K562 (cell line): ENCODE data around the gene CSF1R. TPM values are rescaled to one million over a fixed set of nuclear protein-coding genes. Genes with fewer than 3 reads are reported as not detected.

Source experiments
- ATAC-seq: fragments of 200-7000 bp; cut with Tn5 transposase; 3 replicates; pipeline ENCODE4 v1.9.1; 2020; ENCODE audit warnings: moderate library complexity
- BruUV-seq: library from RNA; stranded (reverse); fragments of 400-500 nt; replicated peaks from 2 replicates; lab custom pipeline; 2021; lab: Mats Ljungman, UMichigan
- CTCF ChIA-PET: fragments of 300-600 bp; formaldehyde crosslinking; extraction: SDS; loops from one replicate; lab custom pipeline; 2021; ENCODE audit warnings: low intra/inter-chr PET ratio; lab: Yijun Ruan, JAX
- POLR2A ChIA-PET: fragments of 300-600, 350-650 bp; sonication (Branson Sonifier 250); formaldehyde crosslinking; extraction: SDS; loops from one replicate; lab custom pipeline; 2021; ENCODE audit warnings: antibody characterized with exemption, inconsistent platforms; lab: Yijun Ruan, JAX
- DNase-seq, 4 experiments: peaks; one replicate each; pipeline versions ENCODE4 v3.0.0 to v3.0.0-alpha.2; 2011 to 2018; ENCODE audit warnings: low spot score in 3 of 4, mixed read lengths in 3 of 4; ENCODE audit errors: extremely low read depth in 1 of 4
- FAIRE-seq: peaks from 2 replicates; lab custom pipeline; 2011; peaks lifted over from hg19 to GRCh38; lab: Jason Lieb, UNC
- H2AFZ ChIP-seq: 2 replicates; pipeline ENCODE4 v1.6.0; 2011; ENCODE audit warnings: low read depth, low read length, control low read depth, inconsistent platforms
- H3K27ac ChIP-seq: fragments of 200-600 bp; 3 replicates; pipeline ENCODE4 v1.8.0; 2011; ENCODE audit warnings: low read depth, mild to moderate bottlenecking, control low read depth, inconsistent platforms, low read length, moderate library complexity, mixed read lengths; ENCODE audit errors: extremely low read depth
- H3K27me3 ChIP-seq, 2 experiments: fragments of 300-600 bp in 1 of 2; 2 replicates in 1 of 2; 3 replicates in 1 of 2; pipeline versions ENCODE4 v1.6.0 to v1.8.0; 2011; ENCODE audit warnings: inconsistent platforms in 2 of 2, low read length in 2 of 2, mild to moderate bottlenecking in 1 of 2, mixed read lengths in 1 of 2, moderate library complexity in 1 of 2; ENCODE audit not compliant: control insufficient read depth in 2 of 2, insufficient read depth in 2 of 2
- H3K36me3 ChIP-seq: fragments of 300-600 bp; 3 replicates; pipeline ENCODE4 v1.8.0; 2011; ENCODE audit warnings: mild to moderate bottlenecking, low read length, inconsistent platforms; ENCODE audit not compliant: control insufficient read depth, insufficient read depth
- H3K4me1 ChIP-seq, 2 experiments: fragments of 200-600 bp in 1 of 2; replicated peaks in 1 of 2; 2 replicates in 1 of 2; 3 replicates in 1 of 2; pipeline versions ENCODE4 v1.5.1 to v1.8.0; 2011; ENCODE audit warnings: inconsistent platforms in 2 of 2, low read length in 2 of 2, mild to moderate bottlenecking in 1 of 2, mixed read lengths in 1 of 2, moderate library complexity in 1 of 2; ENCODE audit not compliant: control insufficient read depth in 2 of 2, insufficient read depth in 2 of 2
- H3K4me2 ChIP-seq: 2 replicates; pipeline ENCODE4 v1.6.1; 2011; ENCODE audit warnings: low read length, control low read depth, inconsistent platforms, mixed read lengths; ENCODE audit not compliant: insufficient read depth
- H3K4me3 ChIP-seq: fragments of 200-600 bp; sonication (generic), shearing (Covaris generic); 2 replicates; pipeline ENCODE4 v1.5.1; 2016; ENCODE audit warnings: control low read depth, inconsistent platforms
- H3K79me2 ChIP-seq: fragments of 200-600 bp; 3 replicates; pipeline ENCODE4 v1.8.0; 2011; ENCODE audit warnings: low read length, inconsistent platforms; ENCODE audit not compliant: control insufficient read depth, insufficient read depth
- H3K9ac ChIP-seq, 2 experiments: 2 replicates each; pipeline versions ENCODE4 v1.6.0 to v1.6.1; 2011; ENCODE audit warnings: low read depth in 2 of 2, low read length in 2 of 2, control low read depth in 1 of 2, inconsistent platforms in 1 of 2, mild to moderate bottlenecking in 1 of 2, mixed read lengths in 1 of 2; ENCODE audit not compliant: insufficient read depth in 1 of 2
- H3K9me1 ChIP-seq: one replicate; pipeline ENCODE4 v1.6.0; 2011; ENCODE audit warnings: inconsistent platforms, mild to moderate bottlenecking, low read length, moderate library complexity; ENCODE audit not compliant: control insufficient read depth, insufficient read depth
- H3K9me3 ChIP-seq: replicated peaks from 2 replicates; pipeline ENCODE4 v1.5.1; 2011; ENCODE audit warnings: low read depth, low read length, inconsistent platforms; ENCODE audit not compliant: control insufficient read depth, insufficient read depth
- H4K20me1 ChIP-seq: replicated peaks from 2 replicates; pipeline ENCODE4 v1.6.1; 2011; ENCODE audit warnings: low read length, inconsistent platforms, mixed read lengths; ENCODE audit not compliant: control insufficient read depth, insufficient read depth
- ARID1B ChIP-seq: fragments of 450-650 bp; IDR thresholded peaks from 2 replicates; pipeline ENCODE4 v1.6.1; 2016; ENCODE audit warnings: antibody characterized with exemption, mild to moderate bottlenecking, inconsistent platforms
- CHD2 ChIP-seq: IDR thresholded peaks from 2 replicates; pipeline ENCODE4 v1.6.1; 2011; ENCODE audit warnings: low read depth, low read length
- GTF2B ChIP-seq: IDR thresholded peaks from 2 replicates; pipeline ENCODE4 v1.6.1; 2011; ENCODE audit not compliant: insufficient read length; ENCODE audit errors: extremely low read depth
- HMGXB4 ChIP-seq: sonication (generic); formaldehyde crosslinking; IDR thresholded peaks from 2 replicates; pipeline ENCODE4 v1.8.1; 2023; ENCODE audit warnings: mild to moderate bottlenecking, missing genetic modification reagents
- HNRNPUL1 ChIP-seq: fragments of 200-400 bp; formaldehyde crosslinking; IDR thresholded peaks from 2 replicates; pipeline ENCODE4 v1.6.1; 2017; ENCODE audit warnings: low read length
- JUND ChIP-seq, 2 experiments: IDR thresholded peaks; 2 replicates in 1 of 2; 3 replicates in 1 of 2; pipeline ENCODE4 v1.6.1; 2011; ENCODE audit warnings: borderline replicate concordance in 2 of 2, low read depth in 2 of 2, low read length in 2 of 2, improper control_type of control experiment in 1 of 2, missing biosample characterization in 1 of 2, missing genetic modification characterization in 1 of 2, missing genetic modification reagents in 1 of 2
- KAT2B ChIP-seq: IDR thresholded peaks from one replicate; pipeline ENCODE4 v1.6.1; 2012; ENCODE audit warnings: low read depth, mild to moderate bottlenecking, control low read depth, inconsistent platforms, low read length, moderate library complexity
- KLF6 ChIP-seq: fragments of 250-450 bp; sonication (Bioruptor Pico); IDR thresholded peaks from 2 replicates; pipeline ENCODE4 v1.4.0; 2020; ENCODE audit warnings: mild to moderate bottlenecking, moderate library complexity, borderline replicate concordance
- NFE2L1 ChIP-seq: fragments of 450-650 bp; IDR thresholded peaks from 2 replicates; pipeline ENCODE4 v1.6.1; 2016; ENCODE audit warnings: missing genetic modification characterization, low read depth, mild to moderate bottlenecking, missing compliant biosample characterization, moderate library complexity, borderline replicate concordance
- RBM34 ChIP-seq: fragments of 200-400 bp; formaldehyde crosslinking; IDR thresholded peaks from 2 replicates; pipeline ENCODE4 v1.6.1; 2018; ENCODE audit warnings: low read length, borderline replicate concordance; ENCODE audit not compliant: insufficient read depth
- SAP30 ChIP-seq: fragments of 200-600 bp; sonication (generic); IDR thresholded peaks from 2 replicates; pipeline ENCODE4 v1.6.1; 2012; ENCODE audit warnings: borderline replicate concordance, low read depth, mild to moderate bottlenecking, moderate library complexity, low read length, control low read depth, inconsistent platforms; ENCODE audit not compliant: insufficient read depth, poor library complexity, severe bottlenecking
- SMAD2 ChIP-seq: fragments of 150-350 bp; IDR thresholded peaks from 2 replicates; pipeline ENCODE4 v1.6.1; 2014; ENCODE audit warnings: low read depth, mild to moderate bottlenecking, low read length
- SP1 ChIP-seq: sonication (generic); formaldehyde crosslinking; IDR thresholded peaks from 2 replicates; pipeline ENCODE4 v1.8.1; 2022; ENCODE audit warnings: mild to moderate bottlenecking, missing genetic modification reagents
- SREBF2 ChIP-seq: sonication (generic); formaldehyde crosslinking; IDR thresholded peaks from 2 replicates; pipeline ENCODE4 v1.4.0; 2020; ENCODE audit warnings: mild to moderate bottlenecking, missing genetic modification reagents
- SRSF3 ChIP-seq: fragments of 200-400 bp; formaldehyde crosslinking; IDR thresholded peaks from 2 replicates; pipeline ENCODE4 v1.6.1; 2016; ENCODE audit warnings: mild to moderate bottlenecking, low read length, moderate library complexity; ENCODE audit not compliant: insufficient read depth
- TAF7 ChIP-seq: fragments of 450-650 bp; IDR thresholded peaks from 2 replicates; pipeline ENCODE4 v1.6.1; 2016; ENCODE audit warnings: missing genetic modification characterization, missing compliant biosample characterization
- ZKSCAN8 ChIP-seq: fragments of 200-800 bp; sonication (Bioruptor generic); IDR thresholded peaks from 2 replicates; pipeline ENCODE4 v1.6.1; 2016; ENCODE audit warnings: missing genetic modification characterization, missing compliant biosample characterization
- ZNF561 ChIP-seq: fragments of 450-650 bp; formaldehyde crosslinking; conservative IDR thresholded peaks from 2 replicates; pipeline ENCODE4 v1.4.0; 2020; ENCODE audit warnings: mild to moderate bottlenecking, moderate library complexity
- WGBS: fragments of 100-300 bp; shearing (Covaris generic); methylation state at CpG from one replicate; pipeline ENCODE4 v1.1.6; 2016; ENCODE audit warnings: low coverage, mixed read lengths; ENCODE audit not compliant: insufficient coverage; ENCODE audit errors: missing lambda C conversion rate; 5-methylcytosine and 5-hydroxymethylcytosine counted together
- in situ Hi-C: fragments of 300-500 bp; cut with MboI; formaldehyde crosslinking; loops from 4 replicates; pipeline ENCODE4 v1.15.0; 2018; ENCODE audit warnings: inconsistent platforms, mixed read lengths
- intact Hi-C: fragments of 100-400 bp; cut with micrococcal nuclease; formaldehyde crosslinking; loops from 2 replicates; pipeline ENCODE4 v1.14.2; 2022
- polyA plus RNA-seq, 8 experiments: library from polyadenylated mRNA; depleted of rRNA in 4 of 8; stranded (reverse) in 5 of 8; unstranded in 3 of 8; fragments of >200 nt; fragmentation: Nextera tagmentation in 2 of 8; fragmentation: Illumina TruSeq in 1 of 8; extraction: Ambion mirVana in 2 of 8; extraction: Trizol in 1 of 8; gene quantifications; 2 replicates each; pipeline versions ENCODE4 v1.2.1 to v1.2.3, GENCODE V29; 2011 to 2014; ENCODE audit warnings: inconsistent platforms in 1 of 8, missing spikeins in 1 of 8
- total RNA-seq, 7 experiments: library from RNA; depleted of rRNA in 6 of 7; stranded (reverse); fragments of >200 nt in 6 of 7; fragmentation: Illumina TruSeq in 2 of 7; extraction: Trizol in 2 of 7; gene quantifications; 2 replicates each; pipeline versions ENCODE4 v1.2.1 to v1.2.3, GENCODE V29; 2011 to 2021; ENCODE audit warnings: low replicate concordance in 1 of 7

CSF1R gene
- total and polyA plus RNA-seq, 9 of the 15 experiments (the other 6 are each of a cell fraction or from before 2014, with no cell fraction given) = 0.03 to 0.64 (median 0.20) TPM; not detected in 6

- TF ChIP-seq NFE2L1 (no peak), SREBF2 (CRISPR knock-in tag) (no peak), JUND (IDR thresholded peaks at IDR 0.05; ENCODE audit: borderline replicate concordance, low read depth, low read length) (no peak), JUND (tag; IDR thresholded peaks at IDR 0.05; ENCODE audit: borderline replicate concordance, low read depth, low read length) (no peak), SAP30 (no peak), HNRNPUL1 (no peak), SRSF3 (no peak), CHD2 (no peak), RBM34 (no peak)
Observed at GRCh38 chr5:150108711-150109514, 22.6 kb upstream of the CSF1R start (continued).

GRCh38 chr5:150107909-150108447, 21.6 kb upstream of the CSF1R start:
- CTCF ChIA-PET = no interaction called here
- Histone ChIP-seq H4K20me1 (peaks cover 7% of the 10 kb centered on the region; the same call in 1 of the 2 replicates), H3K4me1 (peaks cover 3 to 4% of the 10 kb centered on the region in 2 experiments; a peak in 4 of 5 replicates), H3K4me2 (no peak overlapping the region), H3K27me3 (0 out of 5 replicates have a peak, but pooled peaks cover 0 to 4% of the 10 kb centered on the region in 2 experiments), H3K79me2 (no peaks in the 10 kb centered on the region), H2AFZ (no peak overlapping the region), H3K9ac (no peak overlapping the region), H3K4me3 (no peak overlapping the region), H3K9me1 (no peaks in the 10 kb centered on the region), H3K9me3 (no peaks in the 10 kb centered on the region), H3K27ac (no peak overlapping the region), H3K36me3 (no peaks in the 10 kb centered on the region)
- FAIRE-seq (no peak), ATAC-seq (no peak; the same call in 2 of the 3 replicates), DNase-seq (peak in 1 of 4 experiments; percentile 7)
- POLR2A ChIA-PET = interaction anchor here (0.7 to 1.5 kb wide), 3 partner anchors 10 to 63 kb away, joined by 3 read pairs; no protein-coding TSS in a partner anchor
- BruUV-seq = no TSS peak
- in situ Hi-C loops = no loop called here
- WGBS = 55% methylated on average over 4 of the region's 4 CpGs
- intact Hi-C loops = loop anchor here (10.0 kb wide), 1 partner anchor 807 kb away; no protein-coding TSS in a partner anchor
- no peak for TF ChIP-seq SMAD2
- TF ChIP-seq SP1 (CRISPR knock-in tag) = no peak
- TF ChIP-seq KLF6 (CRISPR knock-in tag) = no peak
- TF ChIP-seq HMGXB4 (CRISPR knock-in tag) = no peak
- no peak for TF ChIP-seq ZKSCAN8 (CRISPR knock-in tag)
- TF ChIP-seq GTF2B = no peak
- no peak for TF ChIP-seq TAF7
- TF ChIP-seq KAT2B = no peak
- TF ChIP-seq ZNF561 = no peak
- TF ChIP-seq ARID1B = no peak
- TF ChIP-seq RBM34 = no peak
